GM19467 (cell line): ENCODE measurements around the gene EVA1A.
"Not testable (repeated sequence)": the region's sequence is repeated elsewhere in the genome, so short reads cannot be mapped to it uniquely, and the experiment has no call there.

Experiments
- ATAC-seq: cut with Tn5 transposase; IDR thresholded peaks from one replicate; pipeline ENCODE4 v1.9.1; 2021; ENCODE audit warnings: mild to moderate bottlenecking, moderate library complexity; ENCODE audit not compliant: unreplicated experiment

The EVA1A gene

GRCh38 chr2:75491129-75491753 lies 69.5 kb downstream of the EVA1A start:
- no peak for ATAC-seq

DNA sequence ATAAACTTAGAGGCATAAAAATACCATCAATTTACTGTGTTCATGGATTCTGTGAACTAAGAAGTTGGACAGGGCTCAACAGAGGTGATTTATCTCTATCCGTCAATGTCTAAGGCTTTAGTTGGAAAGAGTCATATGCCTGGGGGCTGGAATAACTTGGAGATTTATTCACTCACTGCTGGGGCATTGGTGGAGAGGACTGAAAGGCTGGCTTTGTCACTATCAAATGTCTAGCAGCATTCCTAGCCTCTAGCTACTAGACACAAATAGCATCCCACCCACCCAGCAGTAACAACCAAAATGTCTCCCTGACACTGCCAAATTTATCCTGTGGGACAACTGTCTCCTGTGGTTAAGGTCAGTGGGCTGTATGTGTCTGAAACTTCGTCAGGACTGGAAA lies 71.0 kb downstream of the EVA1A start:
- no peak for ATAC-seq

DNA sequence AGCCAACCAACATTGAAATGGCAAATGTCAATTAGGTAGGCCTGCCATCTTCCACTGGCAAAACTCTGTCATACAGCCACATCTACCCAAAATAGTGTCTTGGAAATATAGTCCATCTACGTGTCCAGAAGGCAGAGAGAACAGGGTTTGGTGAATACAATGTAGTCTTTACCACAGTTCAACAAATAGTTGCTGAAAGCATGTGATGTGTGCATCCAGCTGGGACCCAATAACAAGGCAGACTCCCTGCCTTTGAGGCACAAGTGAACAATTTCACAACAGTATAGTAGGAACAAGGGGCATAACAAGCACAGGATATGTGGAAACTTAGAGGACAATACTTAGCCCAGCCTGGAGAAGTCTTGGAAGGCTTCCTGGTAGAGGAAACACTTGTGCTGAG lies 72.6 kb downstream of the EVA1A start:
- no peak for ATAC-seq

DNA sequence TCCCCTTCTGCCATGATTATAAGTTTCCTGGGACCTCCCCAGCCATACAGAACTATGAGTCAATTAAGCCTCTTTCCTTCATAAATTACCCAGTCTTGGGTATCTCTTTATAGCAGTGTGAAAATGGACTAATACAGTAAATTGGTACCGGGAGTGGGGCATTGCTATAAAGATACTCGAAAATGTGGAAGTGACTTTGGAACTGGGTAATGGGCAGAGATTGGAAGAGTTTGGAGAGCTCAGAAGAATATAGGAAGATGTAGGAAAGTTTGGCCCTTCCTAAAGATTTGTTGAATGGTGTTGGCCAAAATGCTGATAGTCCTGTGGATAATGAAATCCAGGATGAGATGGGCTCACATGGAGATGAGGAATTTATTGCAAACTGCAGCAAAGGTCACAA lies 74.0 kb downstream of the EVA1A start:
- ATAC-seq: not testable (repeated sequence)

DNA sequence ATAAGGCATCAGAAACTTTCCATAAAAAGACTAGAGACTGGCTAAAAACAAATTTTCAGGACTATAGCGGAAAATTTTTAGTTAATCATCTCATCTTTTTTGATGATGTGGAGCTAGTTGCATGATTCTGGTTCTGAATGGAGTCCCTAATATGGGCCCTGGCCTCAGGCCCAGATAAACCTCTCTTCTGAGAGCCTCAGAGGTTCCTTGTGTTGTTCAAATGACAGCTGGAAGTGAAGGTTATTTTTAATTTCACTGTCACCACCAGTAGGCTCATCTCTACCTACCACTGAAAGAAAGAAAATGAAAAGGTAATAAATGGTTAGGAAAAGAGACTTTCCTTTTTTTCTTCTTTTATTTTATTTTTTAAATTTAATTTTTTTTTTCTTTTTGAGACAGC lies 75.9 kb downstream of the EVA1A start:
- no peak for ATAC-seq

DNA sequence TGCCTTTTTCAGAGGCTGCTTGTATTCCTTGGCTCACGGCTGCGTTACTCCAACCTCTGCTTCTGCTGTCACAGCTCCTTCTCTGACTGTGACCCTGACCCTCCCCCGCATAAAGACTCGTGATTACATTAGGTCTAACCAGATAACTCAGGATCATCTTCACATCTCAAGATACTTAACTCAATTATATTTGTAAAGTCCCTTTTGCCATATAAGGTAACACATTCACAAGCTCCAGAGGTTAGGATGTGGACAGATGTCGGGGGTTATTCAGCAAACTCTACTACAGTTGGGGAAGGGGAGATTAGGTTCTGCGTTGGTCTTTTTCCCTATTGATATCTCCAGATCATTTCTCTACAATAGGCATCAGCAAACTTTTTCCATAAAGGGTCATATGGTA lies 76.9 kb downstream of the EVA1A start:
- ATAC-seq: no peak

DNA sequence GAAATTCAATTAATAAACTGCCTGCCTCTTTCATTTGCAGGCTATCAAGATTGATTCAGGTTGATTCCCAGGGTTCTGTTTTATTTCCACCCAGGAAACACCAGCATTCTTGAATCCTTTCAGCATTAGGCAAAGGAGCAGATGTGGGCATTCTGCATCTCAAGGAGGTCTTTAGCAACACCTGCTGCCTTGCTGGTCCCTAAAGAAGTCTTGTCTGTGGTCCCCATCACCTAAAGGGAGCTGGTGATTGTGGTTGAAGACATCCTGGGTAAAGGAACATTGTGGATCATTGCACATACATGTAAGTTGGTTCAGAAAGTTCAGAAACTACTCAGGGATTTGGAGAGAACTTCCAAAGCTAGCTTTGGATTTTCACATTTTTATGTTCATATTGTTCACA lies 78.3 kb downstream of the EVA1A start:
- ATAC-seq: no peak

DNA sequence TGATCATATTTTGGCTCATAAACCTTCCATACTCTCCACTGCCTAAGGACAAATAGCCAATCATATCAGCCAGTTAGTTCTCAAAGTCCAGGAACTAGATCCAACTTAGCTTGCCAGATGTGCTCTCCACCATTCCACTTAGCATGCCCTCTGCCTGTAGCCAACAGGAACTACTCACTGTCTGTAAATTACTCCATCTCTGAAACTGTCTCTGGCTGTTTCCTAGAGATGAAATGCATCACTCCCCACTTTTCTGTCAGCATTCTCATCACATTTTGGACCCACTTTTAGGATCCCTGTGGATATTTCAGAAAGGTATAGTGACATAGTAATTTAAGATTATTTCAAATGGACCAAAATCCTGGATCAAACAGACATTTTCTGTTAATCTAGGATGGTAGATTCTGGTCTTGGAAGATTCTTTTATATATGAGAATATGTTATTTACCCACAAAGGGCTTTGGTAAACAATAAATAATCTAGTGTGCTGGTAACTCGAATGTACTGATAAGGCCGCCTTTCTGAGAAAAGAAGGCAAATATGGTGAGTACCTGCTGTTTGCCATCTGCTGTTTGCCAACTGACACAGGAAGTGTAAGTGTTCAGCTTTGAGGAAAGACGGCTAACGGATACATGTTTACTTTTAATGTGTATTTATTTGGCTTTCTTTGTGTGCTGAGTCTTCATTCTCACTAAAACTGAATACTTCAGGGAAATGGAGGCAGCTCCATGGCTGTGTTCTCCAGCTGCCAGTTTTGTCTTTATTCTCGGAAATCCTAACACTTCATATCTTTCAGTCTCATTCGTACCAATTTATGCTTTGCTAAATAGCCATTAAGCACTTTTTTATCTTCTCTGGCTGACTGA lies 79.5 kb downstream of the EVA1A start:
- ATAC-seq: no peak

DNA sequence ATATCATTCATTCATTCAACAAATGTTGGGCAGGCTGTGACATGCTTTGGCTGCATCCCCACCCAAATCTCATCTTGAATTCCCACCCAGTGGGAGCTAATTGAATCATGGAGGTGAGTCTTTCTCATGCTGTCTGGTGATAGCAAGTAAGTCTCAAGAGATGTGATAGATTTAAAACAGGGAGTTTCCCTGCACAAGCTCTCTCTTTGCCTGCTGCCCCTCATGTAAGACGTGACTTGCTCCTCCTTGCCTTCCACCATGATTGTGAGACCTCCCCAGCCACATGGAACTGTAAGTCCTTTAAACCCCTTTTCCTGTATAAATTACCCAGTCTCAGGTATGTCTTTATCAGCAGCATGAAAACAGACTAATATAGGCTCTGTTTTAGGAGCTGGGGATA lies 83.0 kb downstream of the EVA1A start:
- ATAC-seq: not testable (repeated sequence)

GRCh38 chr2:75476761-75477160 lies 84.0 kb downstream of the EVA1A start:
- no peak for ATAC-seq

- ATAC-seq: no peak
Measured at GRCh38 chr2:75475976-75476375, 84.8 kb downstream of the EVA1A start.

DNA sequence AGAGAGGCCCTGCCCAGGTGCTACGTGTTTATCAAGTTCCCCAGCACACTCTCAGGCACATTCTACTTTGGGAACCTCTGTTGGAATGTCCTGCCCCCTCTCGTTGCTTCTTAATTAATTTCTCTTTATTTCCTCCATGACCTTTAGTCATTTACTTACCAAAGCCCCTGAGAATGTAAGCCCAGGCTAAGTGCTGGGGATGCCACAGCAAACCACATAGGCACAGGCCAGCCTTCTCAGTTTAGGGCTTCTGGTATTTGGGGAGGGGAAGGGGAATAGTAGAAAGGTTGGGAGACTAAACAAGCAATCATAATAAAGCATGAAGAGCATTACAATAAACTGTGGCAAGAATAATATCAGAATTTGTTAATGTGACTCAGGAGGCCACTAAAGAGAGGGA lies 85.7 kb downstream of the EVA1A start:
- ATAC-seq: no peak

GRCh38 chr2:75474115-75474514 lies 86.6 kb downstream of the EVA1A start:
- no peak for ATAC-seq

GRCh38 chr2:75466708-75467311 lies 93.9 kb downstream of the EVA1A start:
- ATAC-seq: no peak

GRCh38 chr2:75465317-75465984 lies 95.3 kb downstream of the EVA1A start:
- no peak for ATAC-seq

DNA sequence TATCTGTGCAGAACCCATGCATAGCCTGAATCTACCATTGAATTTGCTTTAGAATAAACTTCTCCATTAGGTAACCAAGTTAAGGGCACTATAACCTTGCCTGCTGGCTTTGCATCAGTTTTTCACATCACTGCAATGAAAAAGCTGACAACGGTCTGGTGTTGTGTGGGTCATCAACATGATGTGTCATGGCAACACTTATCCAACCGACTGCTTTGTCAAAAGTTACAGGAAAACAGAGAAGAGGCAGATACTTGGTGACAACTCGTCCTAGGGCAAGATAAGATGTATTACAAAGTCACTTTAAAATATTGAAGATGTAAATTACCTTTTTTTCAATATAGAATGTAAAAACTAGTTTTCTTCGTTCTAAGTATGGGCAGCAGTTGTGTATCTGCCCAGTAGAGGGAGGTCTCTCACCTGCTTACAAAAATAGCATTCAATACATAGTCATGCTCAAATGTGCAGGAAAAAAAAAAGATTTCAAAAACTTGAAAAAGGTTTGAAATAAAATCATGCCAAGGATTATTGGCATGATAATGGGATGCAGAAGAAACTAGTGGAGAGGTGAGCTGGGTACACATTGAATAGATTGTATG lies 96.3 kb downstream of the EVA1A start:
- no peak for ATAC-seq

DNA sequence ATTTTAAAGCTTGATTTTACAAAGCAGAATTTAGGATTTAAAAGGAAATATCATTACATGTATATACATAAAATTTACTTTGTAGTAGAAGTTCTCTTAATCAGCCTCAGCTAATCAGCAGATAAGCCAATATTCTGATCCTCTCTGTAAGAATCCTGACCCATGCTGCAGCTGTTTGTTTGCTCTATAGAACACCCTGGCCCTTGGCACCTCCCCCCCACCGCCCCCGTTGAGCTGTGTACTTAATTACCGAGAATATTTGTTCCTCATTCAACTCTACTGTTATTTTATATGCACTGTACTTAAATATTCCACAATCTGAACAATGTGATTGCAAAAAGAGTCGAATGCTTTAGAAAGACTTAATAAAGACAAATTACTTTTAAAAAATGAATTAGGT lies 98.0 kb downstream of the EVA1A start:
- ATAC-seq: no peak

DNA sequence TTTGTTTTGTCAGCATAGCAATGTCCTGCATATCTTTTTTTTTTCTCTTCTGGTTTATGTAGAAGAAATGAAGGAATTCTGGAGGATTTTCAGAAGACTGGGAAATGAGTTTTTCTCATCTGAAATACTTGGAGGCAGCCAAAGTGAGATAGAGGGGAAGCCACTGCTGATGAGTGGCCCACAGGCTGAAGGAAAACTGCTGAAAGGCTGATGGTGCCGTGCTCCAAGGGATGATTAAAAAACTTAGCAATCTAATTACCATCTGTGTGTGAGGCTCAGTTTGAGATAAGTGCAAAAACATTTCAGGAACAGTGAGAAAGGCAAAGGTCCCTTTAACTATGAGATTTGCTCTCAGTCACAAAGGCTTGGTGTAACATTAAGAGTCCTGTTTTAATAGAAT lies 98.5 kb downstream of the EVA1A start:
- no peak for ATAC-seq

DNA sequence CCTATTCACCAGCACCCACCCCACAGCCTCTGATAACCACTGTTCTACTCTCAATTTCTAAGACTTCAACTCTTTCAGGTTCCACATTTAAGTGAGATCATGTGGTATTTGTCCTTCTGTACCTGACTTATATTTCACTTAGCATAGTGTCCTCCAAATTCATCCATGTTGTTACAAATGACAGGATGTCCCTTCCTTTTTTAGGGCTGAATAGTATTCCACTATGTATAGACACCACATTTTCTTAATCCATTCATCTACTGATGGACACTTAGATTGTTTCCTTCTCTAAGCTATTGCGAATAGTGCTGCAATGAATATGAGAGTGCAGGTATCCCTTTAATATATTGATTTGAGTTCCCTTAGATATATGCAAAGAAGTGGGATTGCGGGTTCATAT lies 100.1 kb downstream of the EVA1A start:
- ATAC-seq: no peak

DNA sequence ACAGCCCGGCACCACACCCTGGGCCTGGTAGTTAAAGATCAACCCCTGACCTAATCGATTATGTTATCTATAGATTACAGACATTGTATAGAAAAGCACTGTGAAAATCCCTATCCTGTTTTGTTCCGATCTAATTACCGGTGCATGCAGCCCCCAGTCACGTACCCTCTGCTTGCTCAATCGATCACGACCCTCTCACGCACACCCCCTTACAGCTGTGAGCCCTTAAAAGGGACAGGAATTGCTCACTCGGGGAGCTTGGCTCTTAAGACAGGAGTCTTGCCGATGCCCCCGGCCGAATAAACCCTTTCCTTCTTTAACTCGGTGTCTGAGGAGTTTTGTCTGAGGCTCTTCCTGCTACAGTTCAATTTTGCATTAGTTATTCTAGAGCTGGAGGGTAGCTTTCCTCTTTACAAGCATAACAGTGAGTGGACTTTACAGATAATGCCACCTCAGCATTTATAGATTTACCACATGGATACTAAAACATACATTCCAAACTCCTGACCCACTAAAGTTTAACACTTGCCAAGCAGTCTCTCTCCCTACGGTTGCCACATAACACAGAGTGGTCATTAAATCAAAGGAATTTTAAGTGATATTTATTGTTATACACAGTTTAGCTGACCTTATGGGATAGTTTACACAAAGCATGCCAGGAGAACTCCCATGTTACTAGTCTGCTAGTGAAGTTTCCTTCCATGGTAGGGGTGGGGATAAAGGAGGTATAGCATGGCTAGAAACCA lies 101.0 kb downstream of the EVA1A start:
- no peak for ATAC-seq

DNA sequence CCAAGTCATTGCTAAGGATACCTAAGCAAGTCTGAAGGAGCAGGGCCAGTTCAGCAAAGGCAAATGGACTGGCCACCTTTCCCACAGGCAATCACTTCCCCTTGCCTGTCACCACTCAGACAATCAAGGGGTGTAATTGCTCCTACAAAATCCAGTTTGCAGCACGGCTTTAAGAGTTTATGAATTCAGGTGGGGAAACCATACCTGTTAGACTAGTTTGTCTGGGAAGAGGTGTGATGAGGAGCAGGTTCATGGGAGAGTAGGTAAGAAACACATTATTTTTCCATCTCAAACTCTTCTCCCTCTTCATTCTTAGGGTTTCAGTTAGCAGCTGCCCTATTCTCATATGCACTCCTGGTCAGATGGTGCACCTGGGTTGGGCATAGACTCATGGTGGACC lies 102.5 kb downstream of the EVA1A start:
- ATAC-seq: no peak
